Measurements from ENCODE around the gene KCNQ1.

DNA sequence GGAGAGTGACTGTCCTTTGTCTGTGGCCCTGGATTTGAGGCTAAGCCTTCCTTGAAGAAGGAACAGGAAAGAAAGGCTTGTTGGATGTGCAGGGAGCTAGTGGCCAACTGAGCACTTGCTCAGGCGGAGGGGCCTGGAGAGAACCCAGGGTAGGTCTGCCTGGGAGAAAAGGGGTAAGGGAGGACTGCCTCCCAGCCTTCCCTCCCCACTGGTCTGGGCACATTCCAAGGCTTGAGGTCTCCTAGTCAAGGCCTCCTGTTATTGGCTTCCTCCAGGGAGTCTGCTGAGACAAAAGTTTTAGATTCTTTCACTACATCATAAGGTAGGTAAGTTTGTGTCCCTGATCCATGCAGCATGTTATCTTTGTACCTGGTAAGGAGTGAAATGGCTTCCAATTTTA is 239.8 kb downstream of the KCNQ1 start:
- TF ChIP-seq, protein P1, sequence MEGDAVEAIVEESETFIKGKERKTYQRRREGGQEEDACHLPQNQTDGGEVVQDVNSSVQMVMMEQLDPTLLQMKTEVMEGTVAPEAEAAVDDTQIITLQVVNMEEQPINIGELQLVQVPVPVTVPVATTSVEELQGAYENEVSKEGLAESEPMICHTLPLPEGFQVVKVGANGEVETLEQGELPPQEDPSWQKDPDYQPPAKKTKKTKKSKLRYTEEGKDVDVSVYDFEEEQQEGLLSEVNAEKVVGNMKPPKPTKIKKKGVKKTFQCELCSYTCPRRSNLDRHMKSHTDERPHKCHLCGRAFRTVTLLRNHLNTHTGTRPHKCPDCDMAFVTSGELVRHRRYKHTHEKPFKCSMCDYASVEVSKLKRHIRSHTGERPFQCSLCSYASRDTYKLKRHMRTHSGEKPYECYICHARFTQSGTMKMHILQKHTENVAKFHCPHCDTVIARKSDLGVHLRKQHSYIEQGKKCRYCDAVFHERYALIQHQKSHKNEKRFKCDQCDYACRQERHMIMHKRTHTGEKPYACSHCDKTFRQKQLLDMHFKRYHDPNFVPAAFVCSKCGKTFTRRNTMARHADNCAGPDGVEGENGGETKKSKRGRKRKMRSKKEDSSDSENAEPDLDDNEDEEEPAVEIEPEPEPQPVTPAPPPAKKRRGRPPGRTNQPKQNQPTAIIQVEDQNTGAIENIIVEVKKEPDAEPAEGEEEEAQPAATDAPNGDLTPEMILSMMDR (conservative IDR thresholded peaks at IDR 0.05 in 1 of 2, IDR thresholded peaks at IDR 0.05 in 1 of 2; ENCODE audit: low read depth in 1 of 2, low read length in 2 of 2), result no peak
- no peak for TF ChIP-seq EZH2 (IDR thresholded peaks at IDR 0.05; ENCODE audit: low read length, missing control alignments)

All from fibroblast of lung (primary cell).